Measurements from ENCODE around the gene SRGAP1. TPM values are rescaled to one million over a fixed set of nuclear protein-coding genes. Genes with fewer than 3 reads are reported as not detected.

SRGAP1 gene
- total RNA-seq, 6 donors from 2014 or later, result 4.7 to 36.7 (median 14.0) TPM

DNA sequence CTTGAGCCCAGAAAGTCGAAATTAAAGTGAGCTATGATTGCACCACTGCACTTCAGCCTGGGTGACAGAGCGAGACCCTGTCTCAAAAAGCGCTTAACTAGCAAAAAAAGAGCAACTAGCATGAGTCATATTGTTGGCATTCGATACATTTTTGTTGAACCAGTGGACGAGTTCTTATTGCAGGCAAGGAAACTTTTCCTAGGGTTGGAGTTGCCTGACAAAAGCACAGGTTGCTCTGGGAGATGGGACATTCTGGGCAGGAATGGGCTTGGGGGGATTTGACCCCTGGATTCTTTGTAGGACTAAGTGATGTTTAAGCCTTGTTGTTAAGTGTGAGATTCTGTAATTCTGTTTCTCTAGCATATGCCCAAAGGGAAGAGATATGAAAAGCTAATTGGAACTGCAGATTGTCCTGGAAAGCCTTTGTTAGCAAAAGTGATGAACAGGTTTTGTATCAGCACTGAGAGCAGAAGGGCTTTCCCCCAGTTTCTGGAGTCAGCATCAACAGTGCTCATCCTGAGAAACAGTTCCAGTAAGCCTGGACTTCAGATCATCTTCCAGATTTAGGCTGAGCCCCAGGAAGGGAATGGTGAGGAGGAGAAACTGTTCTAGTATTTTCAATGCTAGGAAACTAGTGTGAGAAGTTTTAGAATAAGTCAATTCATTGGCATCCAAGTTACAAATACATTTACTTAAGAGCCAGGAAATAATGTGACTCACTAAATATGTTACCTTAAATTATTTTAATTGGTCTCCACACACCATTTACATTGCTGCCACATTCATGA, 123.1 kb downstream of the SRGAP1 start:
- no peak for DNase-seq
- TF ChIP-seq, protein P1, sequence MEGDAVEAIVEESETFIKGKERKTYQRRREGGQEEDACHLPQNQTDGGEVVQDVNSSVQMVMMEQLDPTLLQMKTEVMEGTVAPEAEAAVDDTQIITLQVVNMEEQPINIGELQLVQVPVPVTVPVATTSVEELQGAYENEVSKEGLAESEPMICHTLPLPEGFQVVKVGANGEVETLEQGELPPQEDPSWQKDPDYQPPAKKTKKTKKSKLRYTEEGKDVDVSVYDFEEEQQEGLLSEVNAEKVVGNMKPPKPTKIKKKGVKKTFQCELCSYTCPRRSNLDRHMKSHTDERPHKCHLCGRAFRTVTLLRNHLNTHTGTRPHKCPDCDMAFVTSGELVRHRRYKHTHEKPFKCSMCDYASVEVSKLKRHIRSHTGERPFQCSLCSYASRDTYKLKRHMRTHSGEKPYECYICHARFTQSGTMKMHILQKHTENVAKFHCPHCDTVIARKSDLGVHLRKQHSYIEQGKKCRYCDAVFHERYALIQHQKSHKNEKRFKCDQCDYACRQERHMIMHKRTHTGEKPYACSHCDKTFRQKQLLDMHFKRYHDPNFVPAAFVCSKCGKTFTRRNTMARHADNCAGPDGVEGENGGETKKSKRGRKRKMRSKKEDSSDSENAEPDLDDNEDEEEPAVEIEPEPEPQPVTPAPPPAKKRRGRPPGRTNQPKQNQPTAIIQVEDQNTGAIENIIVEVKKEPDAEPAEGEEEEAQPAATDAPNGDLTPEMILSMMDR (IDR thresholded peaks at IDR 0.05), result no peak
- TF ChIP-seq POLR2A (IDR thresholded peaks at IDR 0.05) (no peak), POLR2AphosphoS5 (IDR thresholded peaks at IDR 0.05) (no peak), EP300 (IDR thresholded peaks at IDR 0.05) (no peak)
- 72 to 81% methylated on average over 5 of the region's 5 CpGs for WGBS, 2 donors
- Histone ChIP-seq H3K4me1 (peaks cover 0 to 11% (median 6%) of the 10 kb centered on the region in 4 donors), H3K27me3 (no peaks in the 10 kb centered on the region), H3K9me3 (no peaks in the 10 kb centered on the region), H3K36me3 (no peaks in the 10 kb centered on the region), H3K27ac (no peak overlapping the region), H3K4me3 (no peak overlapping the region)
- no peak for ATAC-seq (ENCODE audit: low FRiP score in 2 of 2)

DNA sequence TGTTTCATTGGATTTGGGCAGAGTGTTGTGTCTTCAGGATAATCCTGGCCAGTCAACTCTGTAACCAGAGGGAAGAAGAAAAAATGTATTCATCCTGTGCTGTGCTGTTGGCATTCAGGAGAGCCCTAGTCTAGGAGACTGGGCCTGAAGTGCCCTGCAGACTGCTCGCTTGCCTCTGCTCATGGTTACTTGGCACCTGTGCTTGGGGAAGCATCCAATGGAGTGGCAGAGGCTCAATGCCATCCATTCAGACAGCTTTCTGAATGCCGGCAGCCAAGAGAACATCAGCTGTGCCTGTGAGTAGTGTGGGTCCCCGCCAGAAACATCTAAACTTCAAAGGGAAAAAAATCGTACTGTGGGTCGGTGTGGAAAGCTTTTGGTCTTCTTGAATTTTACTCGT, 124.2 kb downstream of the SRGAP1 start:
- H3K9me3 ChIP-seq, result no peaks in the 10 kb centered on the region
- H3K4me1 ChIP-seq, result peaks cover 0 to 5% (median 4%) of the 10 kb centered on the region in 4 donors
- TF ChIP-seq POLR2A (IDR thresholded peaks at IDR 0.05), result no peak
- no peak for TF ChIP-seq POLR2AphosphoS5 (IDR thresholded peaks at IDR 0.05)
- TF ChIP-seq EP300 (IDR thresholded peaks at IDR 0.05), result no peak
- no peak overlapping the region for H3K27ac ChIP-seq
- no peak for DNase-seq
- no peak for ATAC-seq (ENCODE audit: low FRiP score in 2 of 2)
- H3K27me3 ChIP-seq, result no peaks in the 10 kb centered on the region
- H3K4me3 ChIP-seq, result no peak overlapping the region
- 80 to 83% methylated on average over 6 of the region's 6 CpGs for WGBS, 2 donors
- no peaks in the 10 kb centered on the region for H3K36me3 ChIP-seq

DNA sequence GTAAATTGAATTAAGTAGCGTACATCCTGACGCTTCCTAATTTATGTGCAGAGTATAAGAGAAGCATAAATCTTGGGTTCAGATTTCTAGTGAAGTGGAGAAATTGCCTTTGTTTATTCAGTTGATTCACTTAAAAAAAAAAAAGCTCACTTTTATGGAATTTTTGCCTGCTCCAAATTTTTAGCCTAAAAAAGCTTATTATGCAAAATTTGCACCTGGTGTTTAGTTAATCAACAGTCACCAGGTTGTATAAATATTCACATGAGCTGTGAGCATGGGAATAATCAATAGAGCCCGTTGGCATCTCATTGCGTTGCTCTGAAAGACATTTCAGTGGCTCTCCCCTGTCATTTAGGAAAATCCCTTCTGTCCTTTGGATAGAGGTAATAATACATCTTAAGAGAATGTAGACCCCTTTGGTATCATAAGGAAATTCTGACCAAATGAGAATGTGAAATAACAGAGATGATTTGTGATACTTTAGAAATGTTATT, 132.4 kb downstream of the SRGAP1 start:
- Histone ChIP-seq H3K27ac (no peak overlapping the region), H3K4me3 (no peak overlapping the region), H3K27me3 (no peaks in the 10 kb centered on the region), H3K36me3 (no peaks in the 10 kb centered on the region), H3K9me3 (no peaks in the 10 kb centered on the region), H3K4me1 (no peaks in the 10 kb centered on the region)
- no peak for DNase-seq
- 90 to 92% methylated on average over 4 of the region's 4 CpGs for WGBS, 2 donors
- ATAC-seq (ENCODE audit: low FRiP score in 2 of 2), result no peak
- TF ChIP-seq EP300 (IDR thresholded peaks at IDR 0.05), result no peak
- TF ChIP-seq POLR2A (IDR thresholded peaks at IDR 0.05), result no peak
- TF ChIP-seq POLR2AphosphoS5 (IDR thresholded peaks at IDR 0.05), result no peak
- TF ChIP-seq, protein P1 (IDR thresholded peaks at IDR 0.05), result no peak

DNA sequence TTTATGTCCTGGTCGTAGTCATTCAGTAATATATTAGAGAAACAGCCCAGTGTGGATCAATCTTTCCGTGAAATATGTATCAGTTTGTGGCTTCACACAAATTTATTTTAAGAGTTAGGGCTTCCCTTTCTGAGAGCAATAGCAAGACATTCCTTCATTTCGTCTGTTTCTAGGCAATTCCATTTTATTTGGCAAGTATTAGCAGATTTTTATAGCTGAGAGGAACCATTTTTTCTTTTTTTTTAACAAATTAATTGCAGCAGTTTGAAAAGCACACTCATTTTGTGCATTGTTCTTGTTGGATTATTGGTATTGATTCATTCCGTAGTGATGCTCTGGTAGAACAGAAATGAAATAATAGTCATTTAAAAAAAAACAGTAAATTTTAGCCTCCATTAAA, 132.9 kb downstream of the SRGAP1 start:
- H3K27me3 ChIP-seq, result no peaks in the 10 kb centered on the region
- 76 to 80% methylated on average over 4 of the region's 4 CpGs for WGBS, 2 donors
- DNase-seq, result no peak

DNA sequence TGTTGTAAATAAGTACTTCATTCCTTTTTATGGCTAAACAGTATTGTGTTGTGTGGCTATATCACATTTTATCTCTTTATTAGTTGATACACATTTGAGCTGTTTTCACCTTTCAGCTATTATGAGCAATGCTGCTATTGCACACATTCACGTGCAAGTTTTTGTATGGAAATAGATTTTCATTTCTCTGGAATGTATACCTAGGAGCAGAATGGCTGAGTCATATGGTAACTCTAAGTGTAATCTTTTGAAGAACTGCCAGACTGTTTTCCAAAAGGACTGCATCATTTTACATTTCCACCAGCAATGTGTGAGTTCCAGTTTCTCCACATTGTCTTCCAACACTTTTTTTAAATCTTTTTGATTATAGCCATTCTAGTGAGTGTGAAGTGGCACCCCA, 134.0 kb downstream of the SRGAP1 start:
- no peaks in the 10 kb centered on the region for H3K9me3 ChIP-seq
- H3K27ac ChIP-seq, result no peak overlapping the region
- H3K4me1 ChIP-seq, result no peaks in the 10 kb centered on the region
- ATAC-seq (ENCODE audit: low FRiP score in 2 of 2) (no peak), DNase-seq (no peak)
- no peaks in the 10 kb centered on the region for H3K27me3 ChIP-seq
- TF ChIP-seq, protein P1 (IDR thresholded peaks at IDR 0.05), result no peak
- TF ChIP-seq EP300 (IDR thresholded peaks at IDR 0.05) (no peak), POLR2A (IDR thresholded peaks at IDR 0.05) (no peak), POLR2AphosphoS5 (IDR thresholded peaks at IDR 0.05) (no peak)
- WGBS, 2 donors, result 79 to 84% methylated on average over 1 of the region's 1 CpG
- H3K4me3 ChIP-seq, result no peak overlapping the region
- no peaks in the 10 kb centered on the region for H3K36me3 ChIP-seq

More for the DNA sequence above, 132.9 kb downstream of the SRGAP1 start:
- Histone ChIP-seq H3K4me3 (no peak overlapping the region), H3K36me3 (no peaks in the 10 kb centered on the region), H3K9me3 (no peaks in the 10 kb centered on the region), H3K4me1 (no peaks in the 10 kb centered on the region), H3K27ac (no peak overlapping the region)
- TF ChIP-seq POLR2A (IDR thresholded peaks at IDR 0.05) (no peak), EP300 (IDR thresholded peaks at IDR 0.05) (no peak), POLR2AphosphoS5 (IDR thresholded peaks at IDR 0.05) (no peak)
- TF ChIP-seq, protein P1 (IDR thresholded peaks at IDR 0.05), result no peak
- ATAC-seq (ENCODE audit: low FRiP score in 2 of 2), result no peak

All from upper lobe of left lung (tissue), 6 donors.